Measurements from ENCODE around the gene SLC14A1.

Gene SLC14A1

DNA sequence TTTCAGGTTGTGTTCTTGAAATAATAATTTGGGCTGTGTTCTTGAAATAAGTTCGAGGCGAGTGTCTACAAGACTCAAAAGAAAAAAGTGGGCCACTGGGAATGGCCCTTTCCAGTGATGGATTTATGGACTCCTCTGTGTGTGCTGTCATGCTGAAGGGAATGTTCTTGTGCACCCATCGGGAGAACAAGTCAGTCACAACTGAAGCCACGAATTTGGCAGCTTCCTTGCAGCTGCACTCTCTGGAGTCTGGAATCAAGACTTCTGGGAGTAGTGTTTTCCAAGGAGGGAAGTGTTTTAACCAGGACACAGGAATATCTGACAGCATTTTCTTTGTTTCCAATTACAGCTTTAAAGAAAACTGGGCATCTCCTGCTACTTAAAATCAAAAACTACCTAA is 620 bp downstream of the SLC14A1 start:
- intact Hi-C loops (cut with DNase I; ENCODE audit: low total_unique reads), result no loop called here
- Histone ChIP-seq H3K9me3 (no peaks in the 10 kb centered on the region), H3K27me3 (no peaks in the 10 kb centered on the region), H3K36me3 (no peaks in the 10 kb centered on the region), H3K4me1 (peaks cover 0 to 56% (median 11%) of the 10 kb centered on the region in 4 donors), H3K27ac (peak overlapping the region; percentile 43 to 58), H3K4me3 (peak overlapping the region; percentile 39 to 41)
- TF ChIP-seq, protein P1, sequence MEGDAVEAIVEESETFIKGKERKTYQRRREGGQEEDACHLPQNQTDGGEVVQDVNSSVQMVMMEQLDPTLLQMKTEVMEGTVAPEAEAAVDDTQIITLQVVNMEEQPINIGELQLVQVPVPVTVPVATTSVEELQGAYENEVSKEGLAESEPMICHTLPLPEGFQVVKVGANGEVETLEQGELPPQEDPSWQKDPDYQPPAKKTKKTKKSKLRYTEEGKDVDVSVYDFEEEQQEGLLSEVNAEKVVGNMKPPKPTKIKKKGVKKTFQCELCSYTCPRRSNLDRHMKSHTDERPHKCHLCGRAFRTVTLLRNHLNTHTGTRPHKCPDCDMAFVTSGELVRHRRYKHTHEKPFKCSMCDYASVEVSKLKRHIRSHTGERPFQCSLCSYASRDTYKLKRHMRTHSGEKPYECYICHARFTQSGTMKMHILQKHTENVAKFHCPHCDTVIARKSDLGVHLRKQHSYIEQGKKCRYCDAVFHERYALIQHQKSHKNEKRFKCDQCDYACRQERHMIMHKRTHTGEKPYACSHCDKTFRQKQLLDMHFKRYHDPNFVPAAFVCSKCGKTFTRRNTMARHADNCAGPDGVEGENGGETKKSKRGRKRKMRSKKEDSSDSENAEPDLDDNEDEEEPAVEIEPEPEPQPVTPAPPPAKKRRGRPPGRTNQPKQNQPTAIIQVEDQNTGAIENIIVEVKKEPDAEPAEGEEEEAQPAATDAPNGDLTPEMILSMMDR (IDR thresholded peaks at IDR 0.05), result no peak
- no peak for DNase-seq

DNA sequence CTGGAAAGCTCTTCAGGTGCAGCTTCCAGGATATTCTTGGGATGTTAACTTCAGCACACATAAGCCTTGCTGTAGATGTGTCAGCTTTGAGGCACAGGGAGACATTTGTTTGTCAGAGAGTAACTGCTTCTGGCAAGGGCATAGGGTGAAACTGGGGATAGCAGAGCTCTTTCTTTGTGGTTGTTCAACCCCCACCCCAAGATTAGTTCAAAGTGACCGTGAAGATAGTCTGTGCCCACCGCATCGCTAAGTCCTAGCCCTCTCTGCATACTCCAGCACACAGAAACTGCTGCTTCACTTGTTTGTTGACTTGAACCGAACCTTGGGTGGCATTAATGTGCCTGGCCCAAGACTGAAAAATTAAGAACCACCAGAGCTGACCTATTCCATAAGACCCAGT is 1.4 kb downstream of the SLC14A1 start:
- TF ChIP-seq, protein P1 (IDR thresholded peaks at IDR 0.05), result no peak
- no peak for DNase-seq
- H3K4me1 ChIP-seq, result peaks cover 0 to 56% (median 11%) of the 10 kb centered on the region in 4 donors
- H3K27me3 ChIP-seq, result no peaks in the 10 kb centered on the region
- intact Hi-C loops (cut with DNase I; ENCODE audit: low total_unique reads), result no loop called here
- H3K36me3 ChIP-seq, result no peaks in the 10 kb centered on the region
- peak overlapping the region; percentile 26 to 58 for H3K27ac ChIP-seq
- H3K9me3 ChIP-seq, result no peaks in the 10 kb centered on the region
- peak overlapping the region; percentile 39 to 41 for H3K4me3 ChIP-seq

DNA sequence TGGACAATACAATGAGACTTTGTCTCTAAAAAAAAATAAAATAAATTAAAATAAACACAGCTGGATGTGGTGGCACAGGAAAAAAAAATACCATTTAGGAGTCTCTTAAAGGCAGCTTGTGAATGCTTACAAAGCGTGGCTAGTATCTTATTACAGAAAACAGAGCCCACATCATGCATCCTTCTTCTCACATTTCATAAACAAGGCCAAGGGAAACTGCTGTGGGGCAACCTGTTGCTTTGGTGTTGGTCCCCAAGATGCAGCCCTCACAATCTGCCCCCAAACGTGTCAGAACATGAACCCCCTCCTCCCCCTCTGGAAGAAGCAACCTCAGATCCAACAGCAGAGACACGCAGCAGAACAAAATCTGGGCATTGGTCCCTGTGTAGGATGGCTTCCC is 2.6 kb downstream of the SLC14A1 start:
- no peaks in the 10 kb centered on the region for H3K36me3 ChIP-seq
- no peak for DNase-seq
- no peaks in the 10 kb centered on the region for H3K27me3 ChIP-seq
- H3K27ac ChIP-seq, result peak overlapping the region in 1 of 2 donors; percentile 8
- TF ChIP-seq, protein P1 (IDR thresholded peaks at IDR 0.05), result no peak
- intact Hi-C loops (cut with DNase I; ENCODE audit: low total_unique reads), result no loop called here
- H3K4me3 ChIP-seq, result no peak overlapping the region
- H3K4me1 ChIP-seq, result peaks cover 0 to 52% (median 11%) of the 10 kb centered on the region in 4 donors
- no peaks in the 10 kb centered on the region for H3K9me3 ChIP-seq

DNA sequence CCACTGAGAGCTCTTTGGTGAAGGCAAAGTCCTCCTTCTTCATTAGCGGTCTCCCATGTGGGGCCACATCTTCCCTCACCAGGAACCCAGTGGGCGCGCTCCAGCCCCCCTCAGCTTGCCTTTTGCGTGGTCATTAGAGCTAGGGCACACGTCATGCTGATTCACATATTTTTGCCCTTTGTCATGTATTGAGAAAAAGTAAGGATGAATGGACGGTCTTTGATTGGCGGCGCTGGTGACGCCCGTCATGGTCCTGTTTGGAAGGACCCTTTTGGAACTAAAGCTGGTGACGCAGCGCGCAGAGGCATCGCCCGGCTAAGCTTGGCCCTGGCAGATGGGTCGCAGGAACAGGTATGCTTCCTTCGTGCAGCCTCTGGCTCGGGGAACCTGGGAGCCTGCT is 3.1 kb downstream of the SLC14A1 start:
- TF ChIP-seq, protein P1 (IDR thresholded peaks at IDR 0.05), result no peak
- peaks cover 0 to 52% (median 11%) of the 10 kb centered on the region in 4 donors for H3K4me1 ChIP-seq
- DNase-seq, result no peak
- no peak overlapping the region for H3K4me3 ChIP-seq
- no peaks in the 10 kb centered on the region for H3K27me3 ChIP-seq
- no peaks in the 10 kb centered on the region for H3K9me3 ChIP-seq
- peak overlapping the region in 1 of 2 donors; percentile 8 for H3K27ac ChIP-seq
- intact Hi-C loops (cut with DNase I; ENCODE audit: low total_unique reads), result no loop called here
- no peaks in the 10 kb centered on the region for H3K36me3 ChIP-seq

DNA sequence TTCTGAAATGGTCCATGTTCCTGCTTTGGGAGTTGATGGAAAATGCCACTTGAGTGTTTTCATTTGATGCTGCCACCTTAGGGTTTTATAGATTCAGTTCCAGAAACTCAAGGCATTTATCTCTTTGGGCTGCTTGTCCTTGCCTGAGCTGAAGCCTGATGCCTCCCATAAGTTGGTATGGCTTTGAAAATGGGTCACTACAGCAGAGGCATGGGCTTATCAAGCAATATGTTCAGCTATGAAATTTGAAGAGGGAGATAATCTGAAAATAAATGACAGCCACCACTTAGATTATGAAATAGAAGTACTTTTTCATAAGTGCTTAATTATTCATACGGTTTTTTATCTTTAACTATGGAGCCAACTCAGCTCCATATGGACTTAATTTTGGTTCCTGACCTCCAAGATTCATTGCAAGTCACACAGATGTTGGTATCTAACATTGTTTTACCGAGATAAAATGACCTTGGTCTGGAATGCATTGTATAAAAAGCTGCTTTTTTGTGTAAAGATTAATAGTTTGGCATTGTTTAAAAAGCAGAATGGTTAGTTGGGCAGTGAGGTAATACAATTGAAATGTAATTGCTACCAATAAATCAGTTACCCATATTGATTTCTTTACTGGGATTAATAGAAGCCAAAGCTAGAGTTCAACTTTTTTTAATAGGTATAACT is 4.5 kb downstream of the SLC14A1 start:
- no peak overlapping the region for H3K4me3 ChIP-seq
- no peak overlapping the region for H3K27ac ChIP-seq
- DNase-seq, result no peak
- intact Hi-C loops (cut with DNase I; ENCODE audit: low total_unique reads), result loop anchor here (2.0 kb wide), 1 partner anchor 106 kb away; no protein-coding TSS in a partner anchor
- no peaks in the 10 kb centered on the region for H3K9me3 ChIP-seq
- TF ChIP-seq, protein P1 (IDR thresholded peaks at IDR 0.05), result no peak
- peaks cover 0 to 43% (median 10%) of the 10 kb centered on the region in 4 donors for H3K4me1 ChIP-seq
- no peaks in the 10 kb centered on the region for H3K27me3 ChIP-seq
- H3K36me3 ChIP-seq, result no peaks in the 10 kb centered on the region
